GM12873 (cell line): ENCODE measurements around the gene LRP1.

Source experiments
- CTCF ChIP-seq: IDR thresholded peaks from 2 replicates; pipeline ENCODE4 v1.5.1; 2012; ENCODE audit warnings: low read depth, mild to moderate bottlenecking, moderate library complexity, low read length, control low read depth; ENCODE audit not compliant: insufficient read depth; ENCODE audit errors: missing control alignments

The LRP1 gene

DNA sequence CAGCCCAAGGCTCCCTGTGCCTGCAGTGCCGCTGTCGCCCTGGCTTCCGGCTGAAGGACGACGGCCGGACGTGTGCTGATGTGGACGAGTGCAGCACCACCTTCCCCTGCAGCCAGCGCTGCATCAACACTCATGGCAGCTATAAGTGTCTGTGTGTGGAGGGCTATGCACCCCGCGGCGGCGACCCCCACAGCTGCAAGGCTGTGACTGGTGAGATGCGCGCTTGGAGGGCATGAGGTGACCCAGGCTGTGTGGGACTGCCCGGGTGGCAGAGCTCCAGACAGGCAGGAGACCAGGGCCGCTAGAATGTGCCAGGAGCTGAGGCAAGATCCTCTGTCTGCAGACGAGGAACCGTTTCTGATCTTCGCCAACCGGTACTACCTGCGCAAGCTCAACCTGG is 68.7 kb downstream of the LRP1 start:
- TF ChIP-seq CTCF = no peak

- no peak for TF ChIP-seq CTCF
Observed at GRCh38 chr12:57198329-57198728, 70.0 kb downstream of the LRP1 start.

- TF ChIP-seq CTCF = no peak
Observed at GRCh38 chr12:57199191-57199590, 70.9 kb downstream of the LRP1 start.

DNA sequence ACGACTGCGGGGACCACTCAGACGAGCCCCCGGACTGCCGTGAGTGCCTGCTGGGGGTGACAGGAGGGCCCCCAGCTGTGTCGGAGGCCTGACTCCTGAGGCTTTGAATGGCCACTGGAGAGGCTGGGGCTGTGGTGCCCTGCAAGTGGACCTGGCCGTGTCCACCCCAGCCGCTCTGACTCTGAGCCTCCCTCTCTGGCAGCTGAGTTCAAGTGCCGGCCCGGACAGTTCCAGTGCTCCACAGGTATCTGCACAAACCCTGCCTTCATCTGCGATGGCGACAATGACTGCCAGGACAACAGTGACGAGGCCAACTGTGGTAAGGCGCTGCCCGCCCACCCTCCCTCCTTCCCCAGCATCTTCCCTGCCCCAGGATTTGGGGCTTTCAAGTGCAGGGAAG is 72.2 kb downstream of the LRP1 start:
- TF ChIP-seq CTCF = no peak

DNA sequence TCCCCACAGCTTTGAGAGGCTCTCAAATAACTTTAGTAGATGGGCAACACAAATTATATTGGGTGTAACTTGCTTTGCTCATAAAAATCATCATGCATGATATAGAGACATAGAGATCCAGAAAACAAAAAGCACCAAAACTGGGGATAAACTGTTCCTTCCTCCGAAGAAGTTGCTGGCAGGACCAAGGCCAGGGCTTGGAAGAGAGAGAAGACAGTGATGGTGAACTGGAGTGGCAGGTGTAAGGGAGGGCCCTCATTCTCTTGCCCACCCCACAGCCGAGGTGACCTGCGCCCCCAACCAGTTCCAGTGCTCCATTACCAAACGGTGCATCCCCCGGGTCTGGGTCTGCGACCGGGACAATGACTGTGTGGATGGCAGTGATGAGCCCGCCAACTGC is 72.9 kb downstream of the LRP1 start:
- TF ChIP-seq CTCF = no peak

GRCh38 chr12:57201631-57202030 is 73.3 kb downstream of the LRP1 start:
- TF ChIP-seq CTCF = no peak

DNA sequence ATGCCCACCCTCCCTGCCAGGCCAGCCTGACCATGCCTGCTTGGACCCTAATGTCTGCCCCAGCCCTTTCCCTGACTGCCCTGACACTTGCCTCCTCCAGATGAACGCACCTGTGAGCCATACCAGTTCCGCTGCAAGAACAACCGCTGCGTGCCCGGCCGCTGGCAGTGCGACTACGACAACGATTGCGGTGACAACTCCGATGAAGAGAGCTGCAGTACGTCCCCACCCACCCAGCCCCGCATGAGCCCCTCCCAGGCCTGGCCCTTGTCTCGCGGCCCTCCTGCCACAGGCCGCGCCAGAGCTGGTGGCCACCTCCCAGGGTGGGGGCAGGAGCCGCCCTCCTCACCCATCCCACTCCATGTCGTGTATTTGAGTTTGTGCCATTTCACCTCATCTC is 74.0 kb downstream of the LRP1 start:
- TF ChIP-seq CTCF = no peak

DNA sequence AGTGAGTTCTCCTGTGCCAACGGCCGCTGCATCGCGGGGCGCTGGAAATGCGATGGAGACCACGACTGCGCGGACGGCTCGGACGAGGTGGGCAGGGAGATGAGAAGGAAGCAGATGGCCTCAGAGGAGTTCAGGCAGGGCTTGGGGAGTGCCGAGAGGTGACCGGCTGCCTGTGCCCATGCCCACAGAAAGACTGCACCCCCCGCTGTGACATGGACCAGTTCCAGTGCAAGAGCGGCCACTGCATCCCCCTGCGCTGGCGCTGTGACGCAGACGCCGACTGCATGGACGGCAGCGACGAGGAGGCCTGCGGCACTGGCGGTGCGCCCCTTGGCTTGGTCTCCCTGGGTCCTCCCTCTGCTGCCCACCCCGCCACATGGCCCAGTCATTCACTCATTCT is 74.9 kb downstream of the LRP1 start:
- no peak for TF ChIP-seq CTCF
